Measurements from ENCODE around the gene EGFL8. TPM values are rescaled to one million over a fixed set of nuclear protein-coding genes. Genes with fewer than 3 reads are reported as not detected.
A peak's percentile ranks its signal among the peaks of the same experiment; 100 is the strongest.

The EGFL8 gene
- total and polyA plus RNA-seq, 3 experiments from 2014 or later = 8.3 to 9.5 TPM; not detected in 1

- no peak for DNase-seq
- Histone ChIP-seq H3K4me1 (ENCODE audit: insufficient read depth, low read length) (no peaks in the 10 kb centered on the region), H3K36me3 (ENCODE audit: insufficient read depth, low read length) (peaks cover 16% of the 10 kb centered on the region), H3K27ac (ENCODE audit: low read depth, low read length) (no peak overlapping the region), H3K27me3 (ENCODE audit: insufficient read depth, low read length, poor library complexity, severe bottlenecking) (no peaks in the 10 kb centered on the region), H3K9me3 (ENCODE audit: low read length) (no peaks in the 10 kb centered on the region), H3K4me3 (ENCODE audit: low read length) (no peak overlapping the region)
- H3K27ac Mint-ChIP-seq = peak overlapping the region in 2 of 8 donors; percentile 50 to 75
- peaks cover 4 to 5% (median 5%) of the 10 kb centered on the region in 3 donors for H3K4me1 Mint-ChIP-seq
- no peaks in the 10 kb centered on the region for H3K9me3 Mint-ChIP-seq
- ChIA-PET POLR2A (interaction anchor here (0.5 to 0.7 kb wide), 2 partner anchors 29 to 457 kb away, joined by 3 to 5 read pairs; no protein-coding TSS in a partner anchor), CTCF (interaction anchor here (1.6 kb wide), 1 partner anchor 29 kb away, joined by 4 read pairs; no protein-coding TSS in a partner anchor)
- H3K27me3 Mint-ChIP-seq = no peaks in the 10 kb centered on the region
- peaks cover 0 to 65% (median 14%) of the 10 kb centered on the region in 3 donors for H3K36me3 Mint-ChIP-seq
- H3K4me3 Mint-ChIP-seq = no peak overlapping the region
Measured at GRCh38 chr6:32166411-32167061, 2.1 kb downstream of the EGFL8 start.

DNA sequence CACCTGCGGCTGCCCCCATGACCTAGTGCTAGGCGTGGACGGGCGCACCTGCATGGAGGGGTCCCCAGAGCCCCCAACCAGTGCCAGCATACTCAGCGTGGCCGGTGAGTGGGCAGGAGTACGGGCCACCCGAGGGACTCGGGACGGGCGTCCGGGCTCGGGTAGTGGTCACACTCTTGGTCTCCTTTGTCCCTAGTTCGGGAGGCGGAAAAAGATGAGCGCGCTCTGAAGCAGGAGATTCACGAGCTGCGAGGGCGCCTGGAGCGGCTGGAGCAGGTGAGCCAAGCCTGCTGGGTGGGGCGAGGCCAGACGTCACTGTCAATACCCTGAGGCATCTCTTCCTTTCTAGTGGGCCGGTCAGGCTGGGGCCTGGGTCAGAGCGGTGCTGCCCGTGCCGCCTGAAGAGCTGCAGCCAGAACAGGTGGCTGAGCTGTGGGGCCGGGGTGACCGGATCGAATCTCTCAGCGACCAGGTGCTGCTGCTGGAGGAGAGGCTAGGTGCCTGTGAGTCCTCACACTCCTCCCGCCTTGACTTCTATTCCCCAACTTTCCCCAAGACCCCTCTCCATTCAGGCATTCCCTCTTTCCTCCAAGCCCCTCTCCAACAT lies 2.9 kb downstream of the EGFL8 start:
- Histone ChIP-seq H3K27me3 (ENCODE audit: insufficient read depth, low read length, poor library complexity, severe bottlenecking) (no peaks in the 10 kb centered on the region), H3K4me3 (ENCODE audit: low read length) (no peak overlapping the region), H3K27ac (ENCODE audit: low read depth, low read length) (peak overlapping the region; percentile 62), H3K9me3 (ENCODE audit: low read length) (no peaks in the 10 kb centered on the region), H3K4me1 (ENCODE audit: insufficient read depth, low read length) (no peaks in the 10 kb centered on the region), H3K36me3 (ENCODE audit: insufficient read depth, low read length) (peaks cover 16% of the 10 kb centered on the region)
- no peaks in the 10 kb centered on the region for H3K9me3 Mint-ChIP-seq
- H3K36me3 Mint-ChIP-seq = peaks cover 0 to 67% (median 14%) of the 10 kb centered on the region in 3 donors
- DNase-seq = no peak
- peak overlapping the region in 1 of 8 donors; percentile 64 for H3K27ac Mint-ChIP-seq
- CTCF ChIA-PET = interaction anchor here (1.6 kb wide), 1 partner anchor 28 kb away, joined by 4 read pairs; no protein-coding TSS in a partner anchor
- POLR2A ChIA-PET = interaction anchor here (0.7 kb wide), 1 partner anchor 28 kb away, joined by 3 read pairs; no protein-coding TSS in a partner anchor
- peaks cover 4 to 8% (median 5%) of the 10 kb centered on the region in 3 donors for H3K4me1 Mint-ChIP-seq
- no peaks in the 10 kb centered on the region for H3K27me3 Mint-ChIP-seq
- H3K4me3 Mint-ChIP-seq = no peak overlapping the region

- no peak overlapping the region for H3K4me3 ChIP-seq (ENCODE audit: low read length)
- Mint-ChIP-seq H3K4me3 (no peak overlapping the region), H3K4me1 (peaks cover 4 to 12% (median 9%) of the 10 kb centered on the region in 3 donors), H3K27me3 (no peaks in the 10 kb centered on the region), H3K27ac (peak overlapping the region in 1 of 8 donors; percentile 64), H3K36me3 (peaks cover 0 to 63% (median 14%) of the 10 kb centered on the region in 3 donors), H3K9me3 (no peaks in the 10 kb centered on the region)
- H3K9me3 ChIP-seq (ENCODE audit: low read length) = no peaks in the 10 kb centered on the region
- peaks cover 16% of the 10 kb centered on the region for H3K36me3 ChIP-seq (ENCODE audit: insufficient read depth, low read length)
- H3K4me1 ChIP-seq (ENCODE audit: insufficient read depth, low read length) = peaks cover 5% of the 10 kb centered on the region
- DNase-seq = no peak
- H3K27me3 ChIP-seq (ENCODE audit: insufficient read depth, low read length, poor library complexity, severe bottlenecking) = no peaks in the 10 kb centered on the region
- H3K27ac ChIP-seq (ENCODE audit: low read depth, low read length) = peak overlapping the region; percentile 62
- POLR2A ChIA-PET = no interaction called here
- CTCF ChIA-PET = no interaction called here
Measured at GRCh38 chr6:32167761-32168262, 3.4 kb downstream of the EGFL8 start.

DNA sequence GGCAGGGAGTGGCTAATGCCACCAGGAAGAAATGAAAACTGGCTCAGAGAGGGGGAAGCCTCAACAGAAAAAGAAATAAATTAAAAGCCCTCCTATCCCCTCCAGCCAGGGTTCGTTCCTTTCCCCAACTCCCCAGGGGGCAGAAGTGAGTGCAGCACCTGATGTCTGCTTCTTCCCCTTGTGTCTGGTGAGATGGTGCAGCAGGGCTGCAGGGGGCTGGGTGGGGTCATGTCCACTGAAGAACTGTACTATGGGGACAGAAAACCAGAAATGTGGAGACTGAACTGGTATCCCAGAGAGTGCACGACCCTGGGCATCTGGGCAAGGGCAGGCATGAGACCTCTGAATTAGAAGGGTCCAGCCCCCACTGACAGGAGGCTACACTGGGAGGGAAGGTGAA lies 4.0 kb downstream of the EGFL8 start:
- no peak overlapping the region for H3K4me3 ChIP-seq (ENCODE audit: low read length)
- CTCF ChIA-PET = no interaction called here
- H3K27me3 Mint-ChIP-seq = no peaks in the 10 kb centered on the region
- no peaks in the 10 kb centered on the region for H3K27me3 ChIP-seq (ENCODE audit: insufficient read depth, low read length, poor library complexity, severe bottlenecking)
- DNase-seq = no peak
- H3K36me3 ChIP-seq (ENCODE audit: insufficient read depth, low read length) = peaks cover 16% of the 10 kb centered on the region
- no peak overlapping the region for H3K4me3 Mint-ChIP-seq
- peaks cover 0 to 59% (median 14%) of the 10 kb centered on the region in 3 donors for H3K36me3 Mint-ChIP-seq
- peaks cover 9% of the 10 kb centered on the region for H3K4me1 ChIP-seq (ENCODE audit: insufficient read depth, low read length)
- no peaks in the 10 kb centered on the region for H3K9me3 Mint-ChIP-seq
- H3K4me1 Mint-ChIP-seq = peaks cover 6 to 17% (median 15%) of the 10 kb centered on the region in 3 donors
- no peaks in the 10 kb centered on the region for H3K9me3 ChIP-seq (ENCODE audit: low read length)
- H3K27ac Mint-ChIP-seq = peak overlapping the region in 1 of 8 donors; percentile 75
- H3K27ac ChIP-seq (ENCODE audit: low read depth, low read length) = peak overlapping the region; percentile 62
- POLR2A ChIA-PET = no interaction called here

DNA sequence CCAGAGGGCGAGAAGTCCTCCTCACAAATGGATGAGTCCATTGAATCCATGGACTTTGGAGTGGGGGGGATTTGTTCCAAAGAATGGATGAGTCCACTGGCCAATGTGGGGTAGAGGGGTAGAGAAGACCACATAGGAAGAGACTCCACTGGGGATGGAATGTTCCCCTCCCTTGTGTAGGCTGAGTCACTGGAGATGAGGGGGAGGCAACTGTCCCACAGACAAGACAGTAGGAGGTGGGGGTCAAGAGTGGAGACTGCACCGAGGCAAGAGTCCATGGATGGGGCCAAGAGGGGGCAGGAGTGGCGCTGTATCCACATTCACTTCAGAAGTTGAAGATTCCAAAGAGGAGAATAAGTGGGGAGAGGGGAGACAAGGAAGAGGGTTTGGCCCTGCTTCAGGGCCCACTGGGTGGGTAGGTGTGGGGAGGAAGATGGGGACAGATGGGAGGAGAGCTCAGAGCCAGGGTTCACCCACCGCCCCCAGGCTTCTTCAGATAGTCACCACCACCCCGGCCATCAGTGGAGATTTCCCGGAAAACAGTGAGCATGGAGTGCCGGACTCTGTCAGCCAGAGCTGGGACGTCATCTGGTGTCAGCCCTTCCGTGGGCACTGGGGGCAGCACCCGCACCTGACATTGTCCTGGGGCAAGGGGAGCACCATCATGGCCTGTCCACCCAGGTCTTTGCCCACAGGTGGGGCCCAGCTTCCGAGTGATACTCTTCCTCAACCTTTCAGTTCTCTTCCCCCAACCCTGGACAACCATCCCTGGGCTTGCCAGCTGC lies 4.6 kb downstream of the EGFL8 start:
- Mint-ChIP-seq H3K27ac (peak overlapping the region in 1 of 8 donors; percentile 57), H3K4me1 (peaks cover 10 to 24% (median 21%) of the 10 kb centered on the region in 3 donors)

DNA sequence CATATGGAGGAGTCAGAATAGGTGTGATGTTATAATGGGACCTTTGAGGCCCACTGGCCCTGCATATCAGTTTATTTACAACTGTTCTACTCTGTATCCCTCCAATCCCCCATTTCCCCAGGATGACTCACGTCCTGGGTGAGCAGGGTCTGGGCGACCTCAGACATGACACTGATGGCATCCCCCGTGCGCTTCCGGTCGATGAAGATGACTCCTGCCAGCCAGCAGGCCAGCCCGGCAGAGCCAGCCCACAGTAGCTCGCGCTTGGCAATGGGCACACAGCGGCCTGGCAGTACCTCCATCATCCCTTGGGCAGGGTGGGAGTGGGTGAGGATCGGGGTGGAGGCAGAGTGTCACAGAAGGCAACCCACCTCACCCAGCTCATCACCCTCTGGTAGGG lies 5.9 kb downstream of the EGFL8 start:
- Histone ChIP-seq H3K4me3 (ENCODE audit: low read length) (no peak overlapping the region), H3K9me3 (ENCODE audit: low read length) (no peaks in the 10 kb centered on the region), H3K27me3 (ENCODE audit: insufficient read depth, low read length, poor library complexity, severe bottlenecking) (no peaks in the 10 kb centered on the region), H3K36me3 (ENCODE audit: insufficient read depth, low read length) (peaks cover 16% of the 10 kb centered on the region), H3K27ac (ENCODE audit: low read depth, low read length) (no peak overlapping the region), H3K4me1 (ENCODE audit: insufficient read depth, low read length) (peaks cover 28% of the 10 kb centered on the region)
- Mint-ChIP-seq H3K4me3 (no peak overlapping the region), H3K27ac (no peak overlapping the region), H3K9me3 (no peaks in the 10 kb centered on the region), H3K27me3 (no peaks in the 10 kb centered on the region), H3K36me3 (peaks cover 0 to 57% (median 14%) of the 10 kb centered on the region in 3 donors), H3K4me1 (peaks cover 22 to 37% (median 29%) of the 10 kb centered on the region in 3 donors)
- ChIA-PET CTCF (interaction anchor here (1.0 kb wide), 2 partner anchors 16 to 19 kb away, joined by 3 read pairs; partner anchors contain the start of gene PRRT1), POLR2A (no interaction called here)
- DNase-seq = no peak

More for the DNA sequence above, 4.6 kb downstream of the EGFL8 start:
- DNase-seq = no peak
- CTCF ChIA-PET = no interaction called here
- H3K36me3 Mint-ChIP-seq = peaks cover 0 to 59% (median 14%) of the 10 kb centered on the region in 3 donors
- Histone ChIP-seq H3K9me3 (ENCODE audit: low read length) (no peaks in the 10 kb centered on the region), H3K4me3 (ENCODE audit: low read length) (no peak overlapping the region), H3K36me3 (ENCODE audit: insufficient read depth, low read length) (peaks cover 16% of the 10 kb centered on the region), H3K27me3 (ENCODE audit: insufficient read depth, low read length, poor library complexity, severe bottlenecking) (no peaks in the 10 kb centered on the region), H3K27ac (ENCODE audit: low read depth, low read length) (peak overlapping the region; percentile 62), H3K4me1 (ENCODE audit: insufficient read depth, low read length) (peaks cover 15% of the 10 kb centered on the region)
- H3K4me3 Mint-ChIP-seq = no peak overlapping the region
- POLR2A ChIA-PET = interaction anchor here (0.5 kb wide), 1 partner anchor 195 kb away, joined by 3 read pairs; no protein-coding TSS in a partner anchor
- no peaks in the 10 kb centered on the region for H3K27me3 Mint-ChIP-seq
- no peaks in the 10 kb centered on the region for H3K9me3 Mint-ChIP-seq

DNA sequence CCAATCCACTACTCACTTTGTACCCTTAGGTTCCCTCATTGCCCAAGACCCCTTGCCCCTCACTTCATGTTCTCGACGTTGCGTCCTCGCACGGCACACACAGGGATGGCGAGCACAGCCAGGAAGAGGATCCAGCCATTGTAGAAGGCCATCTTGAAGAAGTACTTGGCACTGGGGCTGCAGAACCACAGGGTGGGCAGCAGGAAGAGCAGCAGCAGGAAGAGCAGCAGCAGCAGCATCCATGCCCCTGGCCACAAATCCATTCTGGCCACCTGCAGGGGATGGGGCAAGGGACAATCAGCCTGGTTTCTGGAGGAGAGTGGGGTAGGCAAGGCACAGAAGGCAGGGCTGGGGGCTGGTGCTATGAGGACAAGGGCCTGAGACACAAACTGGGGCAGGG lies 6.8 kb downstream of the EGFL8 start:
- no peaks in the 10 kb centered on the region for H3K9me3 Mint-ChIP-seq
- no peaks in the 10 kb centered on the region for H3K27me3 Mint-ChIP-seq
- H3K36me3 Mint-ChIP-seq = peaks cover 0 to 52% (median 15%) of the 10 kb centered on the region in 3 donors
- peaks cover 33% of the 10 kb centered on the region for H3K4me1 ChIP-seq (ENCODE audit: insufficient read depth, low read length)
- no peak for DNase-seq
- no peaks in the 10 kb centered on the region for H3K9me3 ChIP-seq (ENCODE audit: low read length)
- peak overlapping the region in 2 of 7 donors; percentile 26 to 64 for H3K4me3 Mint-ChIP-seq
- POLR2A ChIA-PET = no interaction called here
- peaks cover 16% of the 10 kb centered on the region for H3K36me3 ChIP-seq (ENCODE audit: insufficient read depth, low read length)
- peak overlapping the region in 1 of 8 donors; percentile 74 for H3K27ac Mint-ChIP-seq
- CTCF ChIA-PET = interaction anchor here (1.0 kb wide), 1 partner anchor 20 kb away, joined by 3 read pairs; the partner anchor contains the start of gene PRRT1
- no peak overlapping the region for H3K27ac ChIP-seq (ENCODE audit: low read depth, low read length)
- no peak overlapping the region for H3K4me3 ChIP-seq (ENCODE audit: low read length)
- H3K27me3 ChIP-seq (ENCODE audit: insufficient read depth, low read length, poor library complexity, severe bottlenecking) = no peaks in the 10 kb centered on the region
- peaks cover 28 to 43% (median 35%) of the 10 kb centered on the region in 3 donors for H3K4me1 Mint-ChIP-seq
